Measurements from ENCODE around the gene LMBRD1. TPM values are rescaled to one million over a fixed set of nuclear protein-coding genes. Genes with fewer than 3 reads are reported as not detected.
A peak's percentile ranks its signal among the peaks of the same experiment; 100 is the strongest.

LMBRD1 gene
- total and polyA plus RNA-seq, 2 of the 13 experiments (the other 11 are each of a cell fraction or from before 2014, with no cell fraction given): 18.9 to 21.5 TPM

DNA sequence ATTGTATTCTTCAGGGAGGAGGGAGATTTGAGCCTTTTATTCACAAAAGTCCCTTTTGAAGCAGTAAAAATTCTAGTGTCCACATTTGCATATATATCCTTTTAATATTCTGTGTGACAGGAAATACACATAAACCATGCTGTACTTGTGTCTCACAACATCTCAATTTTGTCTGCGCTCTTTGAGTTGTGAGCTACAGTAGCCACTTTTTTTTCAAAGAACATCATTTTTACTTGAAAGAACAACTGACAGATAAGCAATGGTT lies 21.3 kb downstream of the LMBRD1 start:
- Histone ChIP-seq H3K9me3 (ENCODE audit: low read length) (no peaks in the 10 kb centered on the region), H3K4me1 (ENCODE audit: insufficient read depth, low read length) (peaks cover 5% of the 10 kb centered on the region), H3K4me3 (replicated peaks in 1 of 3; ENCODE audit: insufficient read depth in 1 of 3, low read depth in 2 of 3, low read length in 3 of 3) (no peak overlapping the region), H3K27ac (ENCODE audit: extremely low read length, insufficient read depth, low read length) (no peak overlapping the region), H3K27me3 (ENCODE audit: control insufficient read depth in 1 of 2, insufficient read depth in 2 of 2, low read length in 2 of 2) (no peaks in the 10 kb centered on the region), H3K4me2 (ENCODE audit: low read depth, low read length) (no peak overlapping the region), H3K36me3 (replicated peaks in 1 of 2; ENCODE audit: control insufficient read depth in 1 of 2, insufficient read depth in 2 of 2, low read length in 2 of 2) (no peaks in the 10 kb centered on the region; a peak in 1 of 5 replicates), H4K20me1 (ENCODE audit: insufficient read depth, low read length) (no peaks in the 10 kb centered on the region), H3K79me2 (ENCODE audit: insufficient read depth, low read length) (no peaks in the 10 kb centered on the region), H2AFZ (ENCODE audit: low read length) (no peak overlapping the region), H3K9ac (ENCODE audit: insufficient read depth, low read depth, low read length) (no peak overlapping the region)
- POLR2A ChIA-PET: interaction anchor here (1.4 kb wide), 1 partner anchor 21 kb away, joined by 3 read pairs; the partner anchor contains the start of gene LMBRD1
- FAIRE-seq (no peak), ATAC-seq (no peak), DNase-seq (ENCODE audit: low spot score) (no peak)
- in situ Hi-C loops (cut with HindIII; ENCODE audit: extremely low pct_ligation_motif_present, low pct_unique_long_range_greater_than_20kb): no loop called here
- 100% methylated on average over 1 of the region's 1 CpG for WGBS (ENCODE audit: low lambda C conversion rate)
- CTCF ChIA-PET (ENCODE audit: low intra/inter-chr PET ratio, low total read pairs): no interaction called here
- BruUV-seq (replicated peaks): no TSS peak
- intact Hi-C loops (cut with micrococcal nuclease; ENCODE audit: unreplicated experiment): no loop called here
- TF ChIP-seq ASH2L (IDR thresholded peaks at IDR 0.05; ENCODE audit: insufficient read length, low read depth, low read length) (no peak), NCOR1 (IDR thresholded peaks at IDR 0.05; ENCODE audit: borderline replicate concordance, low read length) (no peak)
- TF ChIP-seq, protein P1, sequence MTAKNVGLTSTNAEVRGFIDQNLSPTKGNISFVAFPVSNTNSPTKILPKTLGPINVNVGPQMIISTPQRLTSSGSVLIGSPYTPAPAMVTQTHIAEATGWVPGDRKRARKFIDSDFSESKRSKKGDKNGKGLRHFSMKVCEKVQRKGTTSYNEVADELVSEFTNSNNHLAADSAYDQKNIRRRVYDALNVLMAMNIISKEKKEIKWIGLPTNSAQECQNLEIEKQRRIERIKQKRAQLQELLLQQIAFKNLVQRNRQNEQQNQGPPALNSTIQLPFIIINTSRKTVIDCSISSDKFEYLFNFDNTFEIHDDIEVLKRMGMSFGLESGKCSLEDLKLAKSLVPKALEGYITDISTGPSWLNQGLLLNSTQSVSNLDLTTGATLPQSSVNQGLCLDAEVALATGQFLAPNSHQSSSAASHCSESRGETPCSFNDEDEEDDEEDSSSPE (CRISPR knock-in tag; IDR thresholded peaks at IDR 0.05): no peak

DNA sequence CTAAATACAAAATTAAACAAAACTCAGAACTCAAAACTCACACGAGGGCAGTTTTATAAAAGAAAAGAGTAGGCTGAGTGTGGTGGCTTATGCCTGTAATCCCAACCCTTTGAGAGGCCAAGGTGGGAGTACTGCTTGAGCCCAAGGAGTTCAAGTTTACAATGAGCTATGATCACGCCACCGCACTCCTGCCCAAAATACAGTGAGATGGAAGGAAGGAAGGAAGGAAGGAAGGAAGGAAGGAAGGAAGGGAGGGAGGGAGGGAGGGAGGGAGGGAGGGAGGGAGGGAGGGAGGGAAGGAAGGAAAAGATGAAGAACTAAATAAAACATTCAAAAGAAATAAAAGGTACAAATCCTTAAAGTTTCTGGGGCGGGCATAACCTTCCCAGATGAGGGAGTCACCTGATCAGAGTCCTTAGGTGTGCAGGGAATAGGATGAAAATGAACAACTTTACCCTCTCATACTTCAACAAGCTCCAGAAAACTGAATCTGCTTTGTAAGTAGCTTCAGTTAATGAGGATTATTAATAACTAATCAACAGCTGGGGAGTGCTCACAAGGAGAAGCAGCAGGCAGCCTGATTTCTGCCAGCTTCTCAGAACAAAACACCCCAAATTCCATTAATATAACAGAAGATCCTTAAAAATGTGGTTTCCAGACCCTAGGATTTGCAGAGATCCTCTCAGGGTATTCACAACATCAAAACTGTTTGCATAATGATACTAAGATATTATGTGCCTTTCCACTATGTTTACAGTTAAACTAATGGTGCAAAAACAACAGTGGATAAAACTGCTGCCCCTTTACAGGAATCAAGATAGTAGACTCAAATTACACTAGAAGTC lies 21.8 kb downstream of the LMBRD1 start:
- intact Hi-C loops (cut with micrococcal nuclease; ENCODE audit: unreplicated experiment): no loop called here
- BruUV-seq (replicated peaks): no TSS peak

More for the DNA sequence above, 21.8 kb downstream of the LMBRD1 start:
- ATAC-seq (no peak), FAIRE-seq (no peak), DNase-seq (ENCODE audit: low spot score) (no peak)
- no peaks in the 10 kb centered on the region for H3K4me1 ChIP-seq (ENCODE audit: insufficient read depth, low read length)
- no peak overlapping the region for H3K9ac ChIP-seq (ENCODE audit: insufficient read depth, low read depth, low read length)
- H3K9me3 ChIP-seq (ENCODE audit: low read length): no peaks in the 10 kb centered on the region
- H3K36me3 ChIP-seq (replicated peaks in 1 of 2; ENCODE audit: control insufficient read depth in 1 of 2, insufficient read depth in 2 of 2, low read length in 2 of 2): no peaks in the 10 kb centered on the region; a peak in 1 of 5 replicates
- H3K4me3 ChIP-seq (replicated peaks in 1 of 3; ENCODE audit: insufficient read depth in 1 of 3, low read depth in 2 of 3, low read length in 3 of 3): no peak overlapping the region
- 96% methylated on average over 4 of the region's 4 CpGs for WGBS (ENCODE audit: low lambda C conversion rate)
- no peaks in the 10 kb centered on the region for H4K20me1 ChIP-seq (ENCODE audit: insufficient read depth, low read length)
- no peaks in the 10 kb centered on the region for H3K27me3 ChIP-seq (ENCODE audit: control insufficient read depth in 1 of 2, insufficient read depth in 2 of 2, low read length in 2 of 2)
- H2AFZ ChIP-seq (ENCODE audit: low read length): no peak overlapping the region
- ChIA-PET CTCF (ENCODE audit: low intra/inter-chr PET ratio, low total read pairs) (no interaction called here), POLR2A (no interaction called here)
- in situ Hi-C loops (cut with HindIII; ENCODE audit: extremely low pct_ligation_motif_present, low pct_unique_long_range_greater_than_20kb): no loop called here
- H3K79me2 ChIP-seq (ENCODE audit: insufficient read depth, low read length): no peaks in the 10 kb centered on the region
- H3K4me2 ChIP-seq (ENCODE audit: low read depth, low read length): no peak overlapping the region
- TF ChIP-seq PCBP2 (optimal IDR thresholded peaks at IDR 0.05; ENCODE audit: low read depth, low read length, poor library complexity, severe bottlenecking) (peak; percentile 52), HNRNPK (IDR thresholded peaks at IDR 0.05; ENCODE audit: low read depth, low read length, poor library complexity, severe bottlenecking) (peak; percentile 87)
- TF ChIP-seq, protein P2, sequence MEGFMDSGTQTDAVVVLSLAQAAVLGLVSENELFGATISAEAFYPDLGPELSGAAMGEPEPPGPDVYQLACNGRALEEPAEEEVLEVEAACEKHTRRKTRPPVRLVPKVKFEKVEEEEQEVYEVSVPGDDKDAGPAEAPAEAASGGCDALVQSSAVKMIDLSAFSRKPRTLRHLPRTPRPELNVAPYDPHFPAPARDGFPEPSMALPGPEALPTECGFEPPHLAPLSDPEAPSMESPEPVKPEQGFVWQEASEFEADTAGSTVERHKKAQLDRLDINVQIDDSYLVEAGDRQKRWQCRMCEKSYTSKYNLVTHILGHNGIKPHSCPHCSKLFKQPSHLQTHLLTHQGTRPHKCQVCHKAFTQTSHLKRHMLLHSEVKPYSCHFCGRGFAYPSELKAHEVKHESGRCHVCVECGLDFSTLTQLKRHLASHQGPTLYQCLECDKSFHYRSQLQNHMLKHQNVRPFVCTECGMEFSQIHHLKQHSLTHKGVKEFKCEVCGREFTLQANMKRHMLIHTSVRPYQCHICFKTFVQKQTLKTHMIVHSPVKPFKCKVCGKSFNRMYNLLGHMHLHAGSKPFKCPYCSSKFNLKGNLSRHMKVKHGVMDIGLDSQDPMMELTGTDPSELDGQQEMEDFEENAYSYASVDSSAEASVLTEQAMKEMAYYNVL (CRISPR knock-in tag; IDR thresholded peaks at IDR 0.05; ENCODE audit: borderline replicate concordance): no peak
- TF ChIP-seq, protein P3, sequence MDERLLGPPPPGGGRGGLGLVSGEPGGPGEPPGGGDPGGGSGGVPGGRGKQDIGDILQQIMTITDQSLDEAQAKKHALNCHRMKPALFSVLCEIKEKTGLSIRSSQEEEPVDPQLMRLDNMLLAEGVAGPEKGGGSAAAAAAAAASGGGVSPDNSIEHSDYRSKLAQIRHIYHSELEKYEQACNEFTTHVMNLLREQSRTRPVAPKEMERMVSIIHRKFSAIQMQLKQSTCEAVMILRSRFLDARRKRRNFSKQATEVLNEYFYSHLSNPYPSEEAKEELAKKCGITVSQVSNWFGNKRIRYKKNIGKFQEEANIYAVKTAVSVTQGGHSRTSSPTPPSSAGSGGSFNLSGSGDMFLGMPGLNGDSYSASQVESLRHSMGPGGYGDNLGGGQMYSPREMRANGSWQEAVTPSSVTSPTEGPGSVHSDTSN (CRISPR knock-in tag; IDR thresholded peaks at IDR 0.05): no peak
- H3K27ac ChIP-seq (ENCODE audit: extremely low read length, insufficient read depth, low read length): no peak overlapping the region

Measured in HepG2 (cell line).